ENCODE data around the gene ADAT1. TPM values are rescaled to one million over a fixed set of nuclear protein-coding genes. Genes with fewer than 3 reads are reported as not detected.

ADAT1 gene
- 10 to 100 TPM; 50.1 to 54.9 TPM for total RNA-seq
- polyA plus RNA-seq (2013, experiment 1 of 2), result 43.4 TPM
- 41.1 TPM for polyA plus RNA-seq (2013, experiment 2 of 2)
- long read RNA-seq, experiment 1, partial matches to known transcripts, result 8 of 8 reads
- long read RNA-seq, experiment 1, other reads (novel, unspliced or antisense), result 0 of 8 reads
- long read RNA-seq, experiment 2, partial matches to known transcripts, result 11 of 19 reads
- long read RNA-seq, experiment 2, other reads (novel, unspliced or antisense), result 4 of 19 reads
- long read RNA-seq, experiment 3, transcript ADAT1-201 (11 exons, 1,869 nt), result major isoform, 32 of 90 reads
- long read RNA-seq, experiment 3, transcript ADAT1-205 (10 exons, 2,768 nt), result minor isoform, 6 of 90 reads
- long read RNA-seq, experiment 3, partial matches to known transcripts, result 36 of 90 reads
- long read RNA-seq, experiment 3, other reads (novel, unspliced or antisense), result 16 of 90 reads
- long read RNA-seq, experiment 4, transcript ADAT1-201 (11 exons, 1,869 nt), result major isoform, 5 of 10 reads
- long read RNA-seq, experiment 4, partial matches to known transcripts, result 1 of 10 reads
- long read RNA-seq, experiment 4, other reads (novel, unspliced or antisense), result 4 of 10 reads

DNA sequence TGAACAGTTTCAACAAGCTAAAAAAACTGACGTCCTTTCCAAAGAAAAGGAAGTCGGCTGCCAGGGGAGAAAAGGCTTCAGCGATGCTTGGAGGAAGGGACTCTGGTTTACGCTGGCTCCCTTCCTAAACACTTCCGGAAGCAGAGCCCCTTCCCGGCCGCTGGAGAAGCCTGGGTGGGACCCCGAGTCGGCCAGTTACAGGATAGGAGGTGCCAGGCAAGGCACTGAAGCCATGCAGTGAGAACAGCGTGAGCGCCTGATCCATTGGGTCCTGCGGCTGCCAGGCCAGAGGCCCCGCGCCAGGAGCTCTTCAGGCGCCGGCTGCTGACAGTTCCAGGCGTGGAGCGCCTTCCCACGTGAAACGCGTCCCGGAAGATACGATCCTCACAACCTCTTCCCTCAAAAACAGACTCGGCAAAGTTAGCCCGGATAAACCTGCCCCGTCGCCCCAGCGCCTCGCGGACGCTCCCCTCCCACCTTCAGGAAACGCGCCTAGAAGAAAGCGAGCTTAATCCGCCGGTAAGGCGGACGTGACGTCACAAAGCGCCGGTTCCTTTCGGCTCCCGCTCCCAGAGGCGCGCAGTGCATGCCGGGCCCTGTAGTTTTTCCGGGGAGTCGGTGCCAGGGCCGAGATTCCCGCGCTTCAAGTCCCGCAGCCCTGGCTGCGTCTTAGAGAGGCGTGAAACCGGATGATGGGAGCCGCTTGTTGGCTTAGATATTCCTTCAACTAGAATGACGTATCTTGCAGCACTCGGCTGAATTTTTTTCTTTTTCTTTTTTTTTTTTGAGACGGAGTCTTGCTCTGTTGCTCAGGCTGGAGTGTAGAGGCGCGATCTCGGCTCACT lies at the start of gene ADAT1:
ADAT1 (minus strand) TSS at position 521 of the 845 bp plus-strand sequence. CDS start 2,482 bp downstream, outside the sequence.
- Histone ChIP-seq H3K36me3 (ENCODE audit: control insufficient read depth, insufficient read depth, low read length) (peaks cover 53% of the 10 kb centered on the region), H3K27me3 (ENCODE audit: control insufficient read depth, insufficient read depth, low read length, poor library complexity, severe bottlenecking) (no peaks in the 10 kb centered on the region), H3K9me3 (ENCODE audit: control insufficient read depth, low read length) (no peaks in the 10 kb centered on the region), H3K4me1 (ENCODE audit: control insufficient read depth, insufficient read depth, low read length) (peaks cover 5% of the 10 kb centered on the region), H3K9ac (ENCODE audit: extremely low read depth, low read length, poor library complexity, severe bottlenecking) (peak within 1 kb of the TSS; percentile 88), H3K4me3 (ENCODE audit: low read length) (peak within 1 kb of the TSS; percentile 99), H3K27ac (ENCODE audit: low read depth, low read length) (peak within 1 kb of the TSS; percentile 84)
- no peaks in the 10 kb centered on the region for H3K27me3 Mint-ChIP-seq (ENCODE audit: insufficient read depth)
- H3K4me1 Mint-ChIP-seq, result peaks cover 16% of the 10 kb centered on the region
- peaks cover 47% of the 10 kb centered on the region for H3K36me3 Mint-ChIP-seq (ENCODE audit: low read depth)
- H3K9me3 Mint-ChIP-seq, result no peaks in the 10 kb centered on the region
- 3% methylated on average over 33 to 62 of the region's 62 CpGs for WGBS, 2 experiments (ENCODE audit: insufficient coverage in 1 of 2, insufficient read length in 1 of 2)
- peak within 1 kb of the TSS; percentile 99 for H3K27ac Mint-ChIP-seq
- DNase-seq, result peak; percentile 99
- TF ChIP-seq, protein P1, sequence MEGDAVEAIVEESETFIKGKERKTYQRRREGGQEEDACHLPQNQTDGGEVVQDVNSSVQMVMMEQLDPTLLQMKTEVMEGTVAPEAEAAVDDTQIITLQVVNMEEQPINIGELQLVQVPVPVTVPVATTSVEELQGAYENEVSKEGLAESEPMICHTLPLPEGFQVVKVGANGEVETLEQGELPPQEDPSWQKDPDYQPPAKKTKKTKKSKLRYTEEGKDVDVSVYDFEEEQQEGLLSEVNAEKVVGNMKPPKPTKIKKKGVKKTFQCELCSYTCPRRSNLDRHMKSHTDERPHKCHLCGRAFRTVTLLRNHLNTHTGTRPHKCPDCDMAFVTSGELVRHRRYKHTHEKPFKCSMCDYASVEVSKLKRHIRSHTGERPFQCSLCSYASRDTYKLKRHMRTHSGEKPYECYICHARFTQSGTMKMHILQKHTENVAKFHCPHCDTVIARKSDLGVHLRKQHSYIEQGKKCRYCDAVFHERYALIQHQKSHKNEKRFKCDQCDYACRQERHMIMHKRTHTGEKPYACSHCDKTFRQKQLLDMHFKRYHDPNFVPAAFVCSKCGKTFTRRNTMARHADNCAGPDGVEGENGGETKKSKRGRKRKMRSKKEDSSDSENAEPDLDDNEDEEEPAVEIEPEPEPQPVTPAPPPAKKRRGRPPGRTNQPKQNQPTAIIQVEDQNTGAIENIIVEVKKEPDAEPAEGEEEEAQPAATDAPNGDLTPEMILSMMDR (conservative IDR thresholded peaks at IDR 0.05), result no peak
- H3K4me3 Mint-ChIP-seq, result peak within 1 kb of the TSS; percentile 92

GRCh38 chr16:75667503-75667902 lies 44.4 kb upstream of the ADAT1 start:
- H3K4me3 Mint-ChIP-seq, result no peak overlapping the region
- no peaks in the 10 kb centered on the region for H3K36me3 ChIP-seq (ENCODE audit: control insufficient read depth, insufficient read depth, low read length)
- H3K9me3 Mint-ChIP-seq, result no peaks in the 10 kb centered on the region
- no peaks in the 10 kb centered on the region for H3K9me3 ChIP-seq (ENCODE audit: control insufficient read depth, low read length)
- TF ChIP-seq, protein P1 (conservative IDR thresholded peaks at IDR 0.05), result no peak
- H3K27me3 Mint-ChIP-seq (ENCODE audit: insufficient read depth), result no peaks in the 10 kb centered on the region
- H3K27ac Mint-ChIP-seq, result no peak overlapping the region
- no peak overlapping the region for H3K9ac ChIP-seq (ENCODE audit: extremely low read depth, low read length, poor library complexity, severe bottlenecking)
- H3K27me3 ChIP-seq (ENCODE audit: control insufficient read depth, insufficient read depth, low read length, poor library complexity, severe bottlenecking), result no peaks in the 10 kb centered on the region
- H3K4me1 Mint-ChIP-seq, result no peaks in the 10 kb centered on the region
- no peak overlapping the region for H3K4me3 ChIP-seq (ENCODE audit: low read length)
- no peak for DNase-seq
- no peaks in the 10 kb centered on the region for H3K36me3 Mint-ChIP-seq (ENCODE audit: low read depth)
- no peak overlapping the region for H3K27ac ChIP-seq (ENCODE audit: low read depth, low read length)
- no peaks in the 10 kb centered on the region for H3K4me1 ChIP-seq (ENCODE audit: control insufficient read depth, insufficient read depth, low read length)

DNA sequence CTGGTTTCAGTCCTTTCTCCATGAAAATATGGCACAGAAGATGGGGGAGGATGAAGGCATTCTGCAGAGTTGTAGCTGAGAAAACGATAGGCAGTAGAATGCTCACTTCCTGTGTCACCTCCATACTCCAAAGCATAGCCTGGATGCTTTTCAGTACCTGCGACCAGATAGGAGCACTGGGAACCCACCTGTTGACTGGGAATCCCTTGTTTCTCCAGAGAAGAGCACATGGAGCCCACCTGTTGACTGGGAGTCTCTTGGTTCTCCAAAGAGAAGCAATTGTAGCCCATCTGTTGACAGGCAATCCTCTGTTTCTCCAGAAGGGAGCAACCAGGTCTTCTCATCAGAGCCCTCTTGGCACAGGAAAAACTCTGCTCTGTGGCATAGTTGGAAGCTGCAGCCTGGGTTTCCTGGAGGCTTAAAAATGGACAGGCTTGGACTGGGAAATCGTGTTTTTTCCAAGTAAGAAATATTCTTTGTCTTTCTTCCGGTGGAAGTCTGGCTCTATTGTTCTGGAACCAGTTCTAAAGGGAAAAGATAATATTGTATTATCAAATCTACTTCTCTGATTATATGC lies 37.7 kb upstream of the ADAT1 start:
- Mint-ChIP-seq H3K27me3 (ENCODE audit: insufficient read depth) (no peaks in the 10 kb centered on the region), H3K4me1 (no peaks in the 10 kb centered on the region), H3K27ac (no peak overlapping the region), H3K4me3 (no peak overlapping the region), H3K36me3 (ENCODE audit: low read depth) (peaks cover 29% of the 10 kb centered on the region), H3K9me3 (no peaks in the 10 kb centered on the region)
- peaks cover 39% of the 10 kb centered on the region for H3K36me3 ChIP-seq (ENCODE audit: control insufficient read depth, insufficient read depth, low read length)
- 89 to 92% methylated on average over 2 to 4 of the region's 4 CpGs for WGBS, 2 experiments (ENCODE audit: insufficient coverage in 1 of 2, insufficient read length in 1 of 2)
- no peak for DNase-seq
- H3K9me3 ChIP-seq (ENCODE audit: control insufficient read depth, low read length), result no peaks in the 10 kb centered on the region
- H3K9ac ChIP-seq (ENCODE audit: extremely low read depth, low read length, poor library complexity, severe bottlenecking), result no peak overlapping the region
- TF ChIP-seq, protein P1 (conservative IDR thresholded peaks at IDR 0.05), result peak; percentile 12
- H3K27me3 ChIP-seq (ENCODE audit: control insufficient read depth, insufficient read depth, low read length, poor library complexity, severe bottlenecking), result no peaks in the 10 kb centered on the region
- H3K4me1 ChIP-seq (ENCODE audit: control insufficient read depth, insufficient read depth, low read length), result no peaks in the 10 kb centered on the region
- no peak overlapping the region for H3K4me3 ChIP-seq (ENCODE audit: low read length)
- no peak overlapping the region for H3K27ac ChIP-seq (ENCODE audit: low read depth, low read length)

Measured in endodermal cell (in vitro differentiated cells).